ENCODE results near the gene SPEN.
"Not testable (repeated sequence)": the region's sequence is repeated elsewhere in the genome, so short reads cannot be mapped to it uniquely, and the experiment has no call there.

Gene SPEN

DNA sequence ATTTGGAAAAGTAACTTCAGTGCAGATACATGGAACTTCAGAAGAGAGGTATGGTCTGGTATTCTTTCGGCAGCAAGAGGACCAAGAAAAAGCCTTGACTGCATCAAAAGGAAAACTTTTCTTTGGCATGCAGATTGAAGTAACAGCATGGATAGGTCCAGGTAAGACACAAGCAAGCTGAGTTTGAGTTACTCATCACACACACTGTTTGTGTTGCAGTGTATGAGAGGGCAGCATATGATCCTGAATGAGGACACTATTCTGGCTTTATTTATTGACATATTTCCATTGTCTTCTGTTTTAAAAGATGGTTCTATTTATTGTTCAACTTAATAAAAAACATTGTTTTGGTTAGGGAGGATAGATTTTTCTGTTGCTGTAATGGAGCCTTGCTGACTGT, 63.6 kb downstream of the SPEN start:
- H3K4me1 ChIP-seq (ENCODE audit: insufficient read depth, low read length) = no peaks in the 10 kb centered on the region
- H3K27ac ChIP-seq (ENCODE audit: low read depth, low read length) = no peak overlapping the region
- H3K9me3 ChIP-seq (ENCODE audit: insufficient read depth, low read depth, low read length) = no peaks in the 10 kb centered on the region
- H3K4me3 ChIP-seq (ENCODE audit: low read length) = no peak overlapping the region
- no peaks in the 10 kb centered on the region for H3K27me3 ChIP-seq (ENCODE audit: insufficient read depth, low read length)
- 91% methylated on average over 1 of the region's 1 CpG for WGBS
- no peak overlapping the region for H3K9ac ChIP-seq (ENCODE audit: low read depth, low read length)
- peaks cover 56% of the 10 kb centered on the region for H3K36me3 ChIP-seq (ENCODE audit: insufficient read depth, low read length)

DNA sequence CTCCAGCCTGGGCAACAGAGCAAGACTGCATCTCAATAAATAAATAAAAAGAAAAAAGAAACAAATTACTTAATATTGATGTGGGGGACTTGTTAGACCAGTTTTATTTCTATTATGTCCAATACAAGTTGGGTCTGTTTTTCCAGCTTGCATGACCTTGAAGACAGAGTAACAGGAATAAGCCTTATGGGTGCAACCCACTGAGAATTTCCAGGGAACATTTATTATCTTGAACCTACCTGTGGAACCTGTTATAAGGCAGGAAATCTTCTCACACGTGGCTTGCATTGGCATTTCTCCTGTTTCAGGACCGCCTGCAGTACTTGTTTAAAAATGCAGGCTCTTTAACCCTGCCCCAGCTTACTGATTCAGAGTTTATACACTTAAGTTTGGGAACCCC, 64.4 kb downstream of the SPEN start:
- 91% methylated on average over 2 of the region's 2 CpGs for whole genome bisulfite sequencing
- Histone ChIP-seq H3K4me3 (ENCODE audit: low read length) (no peak overlapping the region), H3K27me3 (ENCODE audit: insufficient read depth, low read length) (no peaks in the 10 kb centered on the region), H3K9ac (ENCODE audit: low read depth, low read length) (no peak overlapping the region), H3K36me3 (ENCODE audit: insufficient read depth, low read length) (peaks cover 64% of the 10 kb centered on the region), H3K4me1 (ENCODE audit: insufficient read depth, low read length) (no peaks in the 10 kb centered on the region), H3K27ac (ENCODE audit: low read depth, low read length) (no peak overlapping the region), H3K9me3 (ENCODE audit: insufficient read depth, low read depth, low read length) (no peaks in the 10 kb centered on the region)

DNA sequence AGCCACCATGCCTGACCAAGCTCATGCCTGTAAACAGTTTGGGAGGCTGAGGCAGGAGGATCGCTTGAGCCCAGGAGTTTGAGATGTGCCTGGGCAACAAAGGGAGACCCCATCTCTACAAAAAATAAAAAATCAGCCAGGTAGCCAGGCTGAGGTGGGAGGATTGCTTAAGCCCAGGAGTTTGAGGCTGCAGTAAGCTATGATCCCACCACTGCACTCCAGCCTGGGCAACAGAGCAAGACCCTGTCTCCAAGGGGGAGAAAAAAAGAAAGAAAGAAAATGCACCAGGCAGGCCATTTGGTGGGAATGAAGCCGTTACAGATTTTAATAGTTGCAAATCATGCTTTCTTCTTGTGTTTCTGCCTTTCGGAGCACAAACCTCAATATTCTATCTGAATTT, 66.1 kb downstream of the SPEN start:
- H3K4me3 ChIP-seq (ENCODE audit: low read length); H3K4me1 ChIP-seq (ENCODE audit: insufficient read depth, low read length); H3K9me3 ChIP-seq (ENCODE audit: insufficient read depth, low read depth, low read length); H3K27ac ChIP-seq (ENCODE audit: low read depth, low read length); H3K9ac ChIP-seq (ENCODE audit: low read depth, low read length); H3K27me3 ChIP-seq (ENCODE audit: insufficient read depth, low read length): not testable (repeated sequence)
- WGBS = 93% methylated on average over 3 of the region's 3 CpGs
- H3K36me3 ChIP-seq (ENCODE audit: insufficient read depth, low read length) = peaks cover 78% of the 10 kb centered on the region

DNA sequence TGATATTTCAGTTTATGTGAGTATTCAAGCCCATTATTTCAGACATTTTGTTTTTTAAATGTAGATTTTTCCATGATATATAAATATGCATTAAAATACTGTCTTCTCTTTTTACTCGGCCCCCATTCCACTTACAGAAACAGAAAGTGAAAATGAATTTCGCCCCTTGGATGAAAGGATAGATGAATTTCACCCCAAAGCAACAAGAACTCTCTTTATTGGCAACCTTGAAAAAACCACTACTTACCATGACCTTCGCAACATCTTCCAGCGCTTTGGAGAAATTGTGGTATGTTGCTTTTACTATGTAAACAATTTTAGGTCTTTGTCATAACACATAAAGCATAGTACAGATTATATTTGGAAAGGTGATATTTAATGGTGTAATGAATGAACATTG, 68.5 kb downstream of the SPEN start:
- 100% methylated on average over 4 of the region's 4 CpGs for WGBS
- no peaks in the 10 kb centered on the region for H3K27me3 ChIP-seq (ENCODE audit: insufficient read depth, low read length)
- H3K27ac ChIP-seq (ENCODE audit: low read depth, low read length) = no peak overlapping the region
- peaks cover 81% of the 10 kb centered on the region for H3K36me3 ChIP-seq (ENCODE audit: insufficient read depth, low read length)
- no peaks in the 10 kb centered on the region for H3K4me1 ChIP-seq (ENCODE audit: insufficient read depth, low read length)
- no peak overlapping the region for H3K9ac ChIP-seq (ENCODE audit: low read depth, low read length)
- no peak overlapping the region for H3K4me3 ChIP-seq (ENCODE audit: low read length)
- H3K9me3 ChIP-seq (ENCODE audit: insufficient read depth, low read depth, low read length) = no peaks in the 10 kb centered on the region

DNA sequence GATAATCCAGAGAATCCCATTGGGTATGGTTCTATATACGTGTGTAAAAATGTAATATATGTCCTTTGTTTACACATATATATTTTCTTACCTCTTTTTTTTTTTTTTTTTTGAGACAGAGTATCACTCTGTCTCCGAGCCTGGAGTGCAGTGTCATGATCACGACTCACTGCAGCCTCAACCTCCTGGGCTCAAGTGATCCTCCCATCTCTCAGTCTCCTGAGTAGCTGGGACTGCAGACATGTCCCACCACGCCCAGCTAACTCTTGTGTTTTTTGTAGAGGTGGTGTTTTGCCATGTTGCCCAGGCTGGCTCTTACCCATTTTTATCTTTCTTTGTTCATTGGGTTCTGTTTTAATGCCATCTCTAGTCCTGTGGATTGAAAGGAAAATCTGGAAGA, 68.9 kb downstream of the SPEN start:
- no peaks in the 10 kb centered on the region for H3K4me1 ChIP-seq (ENCODE audit: insufficient read depth, low read length)
- no peak overlapping the region for H3K27ac ChIP-seq (ENCODE audit: low read depth, low read length)
- no peak overlapping the region for H3K9ac ChIP-seq (ENCODE audit: low read depth, low read length)
- H3K27me3 ChIP-seq (ENCODE audit: insufficient read depth, low read length) = no peaks in the 10 kb centered on the region
- 86% methylated on average over 3 of the region's 4 CpGs for WGBS
- peaks cover 81% of the 10 kb centered on the region for H3K36me3 ChIP-seq (ENCODE audit: insufficient read depth, low read length)
- no peak overlapping the region for H3K4me3 ChIP-seq (ENCODE audit: low read length)
- H3K9me3 ChIP-seq (ENCODE audit: insufficient read depth, low read depth, low read length) = no peaks in the 10 kb centered on the region

DNA sequence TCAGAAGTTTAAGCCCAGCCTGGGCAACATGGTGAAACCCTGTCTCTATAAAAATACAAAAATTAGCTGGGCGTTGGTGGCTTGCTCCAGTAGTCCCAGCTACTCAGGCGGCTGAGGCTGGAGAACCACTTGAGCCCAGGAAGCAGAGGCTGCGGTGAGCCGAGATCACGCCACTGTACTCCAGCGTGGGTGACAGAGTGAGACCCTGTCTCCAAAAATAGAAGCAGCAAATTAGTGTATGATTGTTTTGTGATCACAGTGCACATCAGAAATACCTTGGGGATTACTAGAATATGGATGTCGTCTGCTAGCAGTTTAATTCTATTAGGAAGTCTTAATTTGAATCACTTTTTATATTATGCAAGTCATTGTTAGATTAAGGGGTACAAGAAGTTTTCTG, 69.4 kb downstream of the SPEN start:
- H3K9me3 ChIP-seq (ENCODE audit: insufficient read depth, low read depth, low read length) = no peaks in the 10 kb centered on the region
- H3K27ac ChIP-seq (ENCODE audit: low read depth, low read length) = no peak overlapping the region
- 75% methylated on average over 7 of the region's 7 CpGs for WGBS
- no peaks in the 10 kb centered on the region for H3K4me1 ChIP-seq (ENCODE audit: insufficient read depth, low read length)
- H3K4me3 ChIP-seq (ENCODE audit: low read length) = no peak overlapping the region
- no peak overlapping the region for H3K9ac ChIP-seq (ENCODE audit: low read depth, low read length)
- no peaks in the 10 kb centered on the region for H3K27me3 ChIP-seq (ENCODE audit: insufficient read depth, low read length)
- peaks cover 82% of the 10 kb centered on the region for H3K36me3 ChIP-seq (ENCODE audit: insufficient read depth, low read length)

DNA sequence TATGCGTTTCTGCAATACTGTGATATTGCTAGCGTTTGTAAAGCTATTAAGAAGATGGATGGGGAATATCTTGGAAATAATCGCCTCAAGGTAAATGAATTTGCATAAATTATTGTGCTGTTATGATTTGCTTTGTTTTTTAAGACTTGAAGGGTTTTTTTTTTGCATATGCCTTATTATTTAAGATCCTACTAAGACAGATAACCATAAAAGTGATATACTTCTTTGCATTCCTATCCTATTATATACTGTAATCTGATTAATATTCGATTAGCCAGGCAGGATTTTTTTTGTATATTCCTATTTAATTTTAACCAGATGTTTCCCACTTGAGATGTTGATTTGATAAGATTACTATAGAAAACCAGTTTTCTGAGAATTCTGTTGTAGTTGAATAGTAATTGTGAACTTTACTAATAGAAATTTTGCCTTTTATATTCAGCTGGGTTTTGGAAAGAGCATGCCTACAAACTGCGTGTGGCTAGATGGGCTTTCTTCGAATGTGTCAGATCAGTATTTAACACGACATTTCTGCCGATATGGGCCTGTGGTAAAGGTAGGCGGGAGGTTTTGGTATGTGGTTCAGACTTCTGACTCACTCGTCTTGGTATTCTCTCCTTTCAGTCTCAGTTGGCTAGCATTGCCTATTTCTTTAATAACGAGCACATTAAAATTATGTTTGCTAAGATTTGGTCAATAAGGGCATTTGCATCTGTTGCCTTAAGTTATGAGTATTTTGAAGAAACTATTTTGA, 71.6 kb downstream of the SPEN start:
- H3K4me1 ChIP-seq (ENCODE audit: insufficient read depth, low read length) = no peaks in the 10 kb centered on the region
- H3K27me3 ChIP-seq (ENCODE audit: insufficient read depth, low read length) = no peaks in the 10 kb centered on the region
- H3K9ac ChIP-seq (ENCODE audit: low read depth, low read length) = no peak overlapping the region
- no peak overlapping the region for H3K27ac ChIP-seq (ENCODE audit: low read depth, low read length)
- 95% methylated on average over 10 of the region's 11 CpGs for WGBS
- peaks cover 82% of the 10 kb centered on the region for H3K36me3 ChIP-seq (ENCODE audit: insufficient read depth, low read length)
- H3K4me3 ChIP-seq (ENCODE audit: low read length) = no peak overlapping the region
- H3K9me3 ChIP-seq (ENCODE audit: insufficient read depth, low read depth, low read length) = no peaks in the 10 kb centered on the region

DNA sequence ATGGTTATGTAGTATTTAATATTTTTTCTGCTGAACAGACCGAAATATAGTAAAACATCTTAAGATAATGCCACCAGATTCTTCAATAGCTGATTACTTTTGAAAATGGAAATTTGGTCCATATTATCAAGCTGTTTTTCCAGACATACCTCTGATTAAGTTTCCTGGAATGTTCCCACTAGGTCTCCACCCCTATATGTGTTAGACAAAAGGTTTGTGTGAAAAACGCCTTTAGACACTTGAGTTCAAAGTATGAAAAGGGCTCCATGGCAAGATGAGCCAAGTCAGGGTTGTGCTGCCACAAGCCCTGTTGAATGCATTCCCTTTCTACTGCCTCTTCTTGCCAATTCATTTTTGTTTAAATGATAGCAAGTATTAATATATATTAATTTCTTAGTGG, 75.7 kb downstream of the SPEN start:
- H3K27me3 ChIP-seq (ENCODE audit: insufficient read depth, low read length) = no peaks in the 10 kb centered on the region
- H3K9me3 ChIP-seq (ENCODE audit: insufficient read depth, low read depth, low read length) = no peaks in the 10 kb centered on the region
- no peak overlapping the region for H3K4me3 ChIP-seq (ENCODE audit: low read length)
- H3K9ac ChIP-seq (ENCODE audit: low read depth, low read length) = no peak overlapping the region
- H3K36me3 ChIP-seq (ENCODE audit: insufficient read depth, low read length) = peaks cover 95% of the 10 kb centered on the region
- WGBS = 100% methylated on average over 2 of the region's 2 CpGs
- H3K27ac ChIP-seq (ENCODE audit: low read depth, low read length) = no peak overlapping the region
- no peaks in the 10 kb centered on the region for H3K4me1 ChIP-seq (ENCODE audit: insufficient read depth, low read length)

DNA sequence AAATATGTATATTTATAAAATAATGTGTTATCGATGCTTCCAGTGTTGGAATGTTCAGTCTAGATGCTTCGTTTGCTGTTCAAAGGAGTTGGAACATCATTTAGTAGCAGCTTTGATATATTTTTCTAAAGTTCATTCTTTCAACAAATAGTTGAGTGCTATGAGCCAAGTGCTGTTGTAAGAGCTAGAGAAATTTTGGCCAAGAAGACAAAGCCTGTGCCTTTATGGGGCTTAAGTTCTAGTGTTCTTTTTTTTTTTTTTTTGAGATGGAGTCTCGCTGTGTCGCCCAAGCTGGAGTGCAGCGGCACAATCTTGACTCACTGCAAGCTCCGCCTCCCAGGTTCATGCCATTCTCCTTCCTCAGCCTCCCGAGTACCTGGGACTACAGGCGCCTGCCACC, 78.9 kb downstream of the SPEN start:
- H3K4me1 ChIP-seq (ENCODE audit: insufficient read depth, low read length); H3K9ac ChIP-seq (ENCODE audit: low read depth, low read length); H3K9me3 ChIP-seq (ENCODE audit: insufficient read depth, low read depth, low read length); H3K27ac ChIP-seq (ENCODE audit: low read depth, low read length); H3K27me3 ChIP-seq (ENCODE audit: insufficient read depth, low read length); H3K4me3 ChIP-seq (ENCODE audit: low read length): not testable (repeated sequence)
- WGBS = 97% methylated on average over 6 of the region's 8 CpGs
- H3K36me3 ChIP-seq (ENCODE audit: insufficient read depth, low read length) = peaks cover 96% of the 10 kb centered on the region

DNA sequence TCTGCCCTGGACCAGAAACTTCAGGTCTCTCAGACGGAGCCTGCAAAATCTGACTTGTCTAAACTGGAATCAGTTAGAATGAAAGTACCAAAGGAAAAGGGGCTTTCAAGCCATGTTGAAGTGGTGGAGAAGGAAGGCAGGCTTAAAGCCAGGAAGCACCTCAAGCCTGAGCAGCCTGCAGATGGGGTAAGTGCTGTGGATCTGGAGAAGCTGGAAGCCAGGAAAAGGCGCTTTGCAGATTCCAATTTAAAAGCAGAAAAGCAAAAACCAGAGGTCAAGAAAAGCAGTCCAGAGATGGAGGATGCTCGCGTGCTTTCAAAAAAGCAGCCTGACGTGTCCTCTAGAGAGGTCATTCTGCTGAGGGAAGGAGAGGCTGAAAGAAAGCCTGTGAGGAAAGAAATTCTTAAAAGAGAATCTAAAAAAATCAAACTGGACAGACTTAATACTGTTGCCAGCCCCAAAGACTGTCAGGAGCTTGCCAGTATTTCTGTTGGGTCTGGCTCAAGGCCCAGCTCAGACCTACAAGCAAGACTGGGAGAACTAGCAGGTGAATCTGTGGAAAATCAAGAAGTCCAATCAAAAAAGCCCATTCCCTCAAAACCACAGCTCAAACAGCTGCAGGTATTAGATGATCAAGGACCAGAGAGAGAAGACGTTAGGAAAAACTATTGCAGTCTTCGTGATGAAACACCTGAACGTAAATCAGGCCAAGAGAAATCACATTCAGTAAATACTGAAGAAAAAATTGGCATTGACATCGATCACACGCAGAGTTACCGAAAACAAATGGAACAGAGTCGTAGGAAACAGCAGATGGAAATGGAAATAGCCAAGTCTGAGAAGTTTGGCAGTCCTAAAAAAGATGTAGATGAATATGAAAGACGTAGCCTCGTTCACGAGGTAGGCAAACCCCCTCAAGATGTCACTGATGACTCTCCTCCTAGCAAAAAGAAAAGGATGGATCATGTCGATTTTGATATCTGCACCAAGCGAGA, 81.8 kb downstream of the SPEN start:
- 96% methylated on average over 17 of the region's 17 CpGs for WGBS
- Histone ChIP-seq H3K27me3 (ENCODE audit: insufficient read depth, low read length) (no peaks in the 10 kb centered on the region), H3K9ac (ENCODE audit: low read depth, low read length) (no peak overlapping the region), H3K4me3 (ENCODE audit: low read length) (no peak overlapping the region), H3K27ac (ENCODE audit: low read depth, low read length) (no peak overlapping the region), H3K9me3 (ENCODE audit: insufficient read depth, low read depth, low read length) (no peaks in the 10 kb centered on the region), H3K4me1 (ENCODE audit: insufficient read depth, low read length) (no peaks in the 10 kb centered on the region), H3K36me3 (ENCODE audit: insufficient read depth, low read length) (peaks cover 98% of the 10 kb centered on the region)

DNA sequence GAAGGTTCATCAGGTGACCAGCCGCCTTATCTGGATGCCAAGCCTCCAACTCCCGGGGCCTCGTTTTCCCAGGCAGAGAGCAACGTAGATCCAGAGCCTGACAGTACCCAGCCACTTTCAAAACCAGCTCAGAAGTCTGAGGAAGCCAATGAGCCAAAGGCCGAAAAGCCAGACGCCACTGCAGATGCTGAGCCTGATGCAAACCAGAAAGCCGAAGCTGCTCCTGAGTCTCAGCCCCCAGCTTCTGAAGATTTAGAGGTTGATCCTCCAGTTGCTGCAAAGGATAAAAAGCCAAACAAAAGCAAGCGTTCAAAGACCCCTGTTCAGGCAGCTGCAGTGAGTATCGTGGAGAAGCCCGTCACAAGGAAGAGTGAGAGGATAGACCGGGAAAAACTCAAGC, 83.9 kb downstream of the SPEN start:
- Histone ChIP-seq H3K36me3 (ENCODE audit: insufficient read depth, low read length) (peaks cover 96% of the 10 kb centered on the region), H3K9ac (ENCODE audit: low read depth, low read length) (no peak overlapping the region), H3K27me3 (ENCODE audit: insufficient read depth, low read length) (no peaks in the 10 kb centered on the region), H3K4me1 (ENCODE audit: insufficient read depth, low read length) (no peaks in the 10 kb centered on the region), H3K4me3 (ENCODE audit: low read length) (no peak overlapping the region), H3K27ac (ENCODE audit: low read depth, low read length) (no peak overlapping the region), H3K9me3 (ENCODE audit: insufficient read depth, low read depth, low read length) (no peaks in the 10 kb centered on the region)
- WGBS = 94% methylated on average over 11 of the region's 11 CpGs

Data from HUES64 (cell line).